HUES48 (cell line): Measurements from ENCODE around the gene HIVEP1.

ENCODE experiments used
- H3K27ac ChIP-seq: one replicate; pipeline ENCODE4 v1.7.0; 2013; ENCODE audit warnings: low read depth, low read length, inconsistent platforms
- H3K27me3 ChIP-seq: 2 replicates; pipeline ENCODE4 v1.6.1; 2013; ENCODE audit warnings: mild to moderate bottlenecking, low read length; ENCODE audit not compliant: control insufficient read depth, insufficient read depth
- H3K36me3 ChIP-seq: 2 replicates; pipeline ENCODE4 v1.6.1; 2013; ENCODE audit warnings: low read length; ENCODE audit not compliant: control insufficient read depth, insufficient read depth
- H3K4me1 ChIP-seq: 2 replicates; pipeline ENCODE4 v1.6.1; 2013; ENCODE audit warnings: mild to moderate bottlenecking, low read length; ENCODE audit not compliant: control insufficient read depth, insufficient read depth
- H3K4me3 ChIP-seq: 2 replicates; pipeline ENCODE4 v1.5.1; 2013; ENCODE audit warnings: mild to moderate bottlenecking, low read depth, low read length
- H3K9ac ChIP-seq: 2 replicates; pipeline ENCODE4 v1.6.1; 2013; ENCODE audit warnings: mild to moderate bottlenecking, low read depth, low read length, moderate library complexity
- H3K9me3 ChIP-seq: 2 replicates; pipeline ENCODE4 v1.6.1; 2013; ENCODE audit warnings: low read length; ENCODE audit not compliant: control insufficient read depth, insufficient read depth

The HIVEP1 gene

DNA sequence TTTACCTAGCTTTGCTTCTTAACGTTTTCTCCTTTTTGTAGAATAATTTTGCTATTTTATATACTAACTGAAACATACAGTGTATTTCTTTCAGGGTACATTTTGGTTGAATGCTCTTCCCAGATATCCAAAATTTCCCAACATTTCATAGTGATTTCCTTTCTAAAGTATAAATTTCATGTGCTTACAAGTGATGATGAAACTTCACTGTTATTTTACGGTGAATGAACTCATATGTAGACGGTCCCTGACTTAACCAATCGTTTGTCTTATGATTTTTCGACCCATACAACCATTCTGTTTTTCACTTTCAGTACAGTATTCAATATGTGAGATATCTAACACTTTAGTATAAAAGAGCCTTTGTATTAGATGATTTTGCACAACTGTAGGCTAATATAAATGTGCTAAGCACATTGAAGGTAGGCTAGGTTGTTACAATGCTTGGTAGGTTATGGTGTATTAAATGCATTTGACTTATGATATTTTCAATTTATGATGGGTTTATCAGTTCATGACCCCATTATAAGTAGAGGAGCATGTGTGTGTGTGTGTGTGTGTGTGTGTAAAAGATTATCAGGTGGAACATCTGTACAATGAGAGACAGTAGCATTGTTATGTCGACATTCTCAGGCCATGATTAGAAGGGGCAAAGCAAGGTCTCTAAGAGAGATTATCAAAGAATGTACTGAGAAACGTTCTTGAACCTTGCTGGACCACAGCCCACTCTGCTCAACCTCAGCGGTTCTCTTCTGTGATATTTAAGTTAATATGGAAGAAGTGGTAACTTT, 20.9 kb downstream of the HIVEP1 start:
- Histone ChIP-seq H3K27me3 (no peaks in the 10 kb centered on the region), H3K9ac (no peak overlapping the region), H3K27ac (no peak overlapping the region), H3K4me3 (no peak overlapping the region), H3K36me3 (peaks cover 8% of the 10 kb centered on the region), H3K9me3 (no peaks in the 10 kb centered on the region), H3K4me1 (peaks cover 16% of the 10 kb centered on the region; the same call in 1 of the 2 replicates)

- Histone ChIP-seq H3K27me3 (no peaks in the 10 kb centered on the region), H3K4me1 (peaks cover 18% of the 10 kb centered on the region), H3K9ac (no peak overlapping the region), H3K36me3 (peaks cover 6% of the 10 kb centered on the region; the same call in 1 of the 2 replicates), H3K9me3 (no peaks in the 10 kb centered on the region), H3K4me3 (no peak overlapping the region), H3K27ac (no peak overlapping the region)
Measured at GRCh38 chr6:12033770-12034169, 21.7 kb downstream of the HIVEP1 start.

DNA sequence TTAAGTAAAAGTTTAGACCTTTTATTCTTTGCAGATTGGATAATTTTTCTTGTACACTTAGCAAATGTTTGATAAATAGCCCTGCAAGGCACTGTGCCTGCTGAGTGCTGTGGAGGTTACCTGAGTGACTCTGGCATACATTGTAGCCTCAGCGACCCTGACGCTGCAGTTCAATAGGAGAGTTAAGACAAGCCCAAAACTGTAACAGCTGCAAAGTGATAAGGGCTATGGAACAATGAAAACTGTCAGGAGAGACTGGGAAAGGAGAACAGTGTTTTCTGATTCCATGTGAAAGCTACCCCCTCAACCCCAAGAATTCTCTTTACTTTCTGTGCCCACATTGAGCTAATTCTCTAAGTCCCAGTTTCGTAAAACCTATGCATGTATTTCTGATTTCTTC, 22.2 kb downstream of the HIVEP1 start:
- H3K36me3 ChIP-seq: peaks cover 3% of the 10 kb centered on the region; the same call in 1 of the 2 replicates
- no peak overlapping the region for H3K4me3 ChIP-seq
- H3K4me1 ChIP-seq: peaks cover 24% of the 10 kb centered on the region
- H3K9ac ChIP-seq: no peak overlapping the region
- no peaks in the 10 kb centered on the region for H3K27me3 ChIP-seq
- H3K27ac ChIP-seq: no peak overlapping the region
- H3K9me3 ChIP-seq: no peaks in the 10 kb centered on the region

DNA sequence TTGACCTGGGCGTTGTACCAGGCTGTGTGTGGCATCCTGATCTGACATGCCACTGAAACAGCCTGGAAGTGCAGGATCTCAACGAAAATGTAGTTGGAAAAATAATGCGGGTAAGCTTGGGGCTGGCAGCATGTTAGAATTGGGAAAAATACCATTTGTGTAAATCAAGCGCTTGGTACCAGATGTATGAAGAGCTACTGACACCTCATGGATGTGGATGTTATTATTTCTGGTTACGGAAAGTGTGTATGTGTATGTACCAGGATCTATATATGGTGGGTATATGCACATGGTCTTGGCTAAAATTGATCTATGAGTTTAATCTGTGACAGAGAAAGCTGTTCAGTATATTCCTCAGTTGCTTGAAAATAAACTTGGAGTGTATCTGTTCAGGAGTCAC, 22.7 kb downstream of the HIVEP1 start:
- Histone ChIP-seq H3K9me3 (no peaks in the 10 kb centered on the region), H3K9ac (no peak overlapping the region), H3K4me3 (no peak overlapping the region), H3K27me3 (no peaks in the 10 kb centered on the region), H3K27ac (no peak overlapping the region), H3K4me1 (peaks cover 29% of the 10 kb centered on the region), H3K36me3 (no peaks in the 10 kb centered on the region)

DNA sequence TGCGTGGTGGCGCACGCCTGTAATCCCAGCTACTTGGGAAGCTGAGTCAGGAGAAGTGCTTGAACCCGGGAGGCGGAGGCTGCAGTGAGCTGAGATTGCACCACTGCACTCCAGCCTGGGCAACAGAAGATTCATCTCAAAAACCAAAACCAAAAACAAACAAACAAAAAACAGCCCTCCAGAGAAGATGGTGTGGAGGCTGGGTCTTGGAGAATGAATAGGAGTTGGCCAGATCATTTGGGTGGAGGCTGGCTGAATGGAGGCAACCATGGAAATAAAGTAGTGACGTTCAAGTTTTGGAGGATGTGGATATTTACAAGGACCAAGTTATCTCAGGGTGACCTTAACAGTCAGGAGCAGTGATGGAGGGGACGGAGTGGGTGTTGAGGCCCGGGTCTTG, 24.7 kb downstream of the HIVEP1 start:
- H3K27ac ChIP-seq: no peak overlapping the region
- H3K4me3 ChIP-seq: no peak overlapping the region
- no peaks in the 10 kb centered on the region for H3K36me3 ChIP-seq
- peaks cover 26% of the 10 kb centered on the region for H3K4me1 ChIP-seq
- no peaks in the 10 kb centered on the region for H3K9me3 ChIP-seq
- no peak overlapping the region for H3K9ac ChIP-seq
- no peaks in the 10 kb centered on the region for H3K27me3 ChIP-seq

GRCh38 chr6:12037798-12038197, 25.7 kb downstream of the HIVEP1 start:
- H3K9ac ChIP-seq: no peak overlapping the region
- H3K27me3 ChIP-seq: no peaks in the 10 kb centered on the region
- H3K4me3 ChIP-seq: no peak overlapping the region
- H3K9me3 ChIP-seq: no peaks in the 10 kb centered on the region
- no peak overlapping the region for H3K27ac ChIP-seq
- no peaks in the 10 kb centered on the region for H3K36me3 ChIP-seq
- peaks cover 26% of the 10 kb centered on the region for H3K4me1 ChIP-seq

DNA sequence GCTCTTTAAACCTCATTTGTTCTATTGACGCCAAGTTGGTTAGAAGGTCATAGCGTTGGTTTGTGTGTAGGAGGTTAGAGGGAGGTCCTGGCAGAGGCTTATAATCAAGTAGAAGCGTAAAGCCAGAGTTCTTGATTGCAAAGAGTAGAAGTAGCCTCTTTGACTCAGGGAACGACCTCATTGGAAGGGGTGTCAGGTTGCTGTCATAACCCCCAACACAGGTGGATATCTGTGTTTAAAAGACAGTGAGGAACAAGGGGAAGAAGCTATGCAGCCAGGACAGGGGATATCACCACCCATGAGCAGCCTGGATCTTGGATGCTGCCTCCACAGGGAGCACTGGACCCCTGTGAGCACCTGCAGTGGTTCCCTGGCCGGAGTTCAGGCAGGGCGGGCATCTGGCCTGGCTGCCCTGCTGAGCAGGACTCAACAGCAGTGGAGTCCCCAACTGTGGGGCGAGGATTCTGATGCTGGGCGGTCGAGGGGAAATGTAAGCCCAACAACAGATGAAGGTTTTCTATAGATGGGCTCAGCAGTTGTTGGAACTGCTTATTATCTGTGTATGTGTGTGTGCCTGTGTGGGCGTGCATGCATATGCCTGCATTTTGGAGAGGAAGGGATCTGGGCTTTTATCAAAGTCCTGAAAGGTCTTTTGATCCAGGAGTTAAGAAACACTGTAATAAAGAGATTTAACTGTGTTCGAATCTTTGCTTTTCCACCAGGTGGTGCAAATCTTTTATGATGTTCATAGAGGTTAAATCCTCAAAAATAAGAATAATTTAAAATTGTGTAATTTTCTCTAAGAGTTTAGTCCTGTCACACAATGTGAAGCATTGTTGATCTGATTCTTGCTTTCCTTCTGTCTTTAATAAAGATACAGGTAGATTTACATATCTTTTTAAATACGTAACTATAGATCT, 27.7 kb downstream of the HIVEP1 start:
- H3K9ac ChIP-seq: no peak overlapping the region
- peaks cover 21% of the 10 kb centered on the region for H3K4me1 ChIP-seq
- H3K4me3 ChIP-seq: no peak overlapping the region
- H3K27me3 ChIP-seq: no peaks in the 10 kb centered on the region
- no peaks in the 10 kb centered on the region for H3K36me3 ChIP-seq
- H3K9me3 ChIP-seq: no peaks in the 10 kb centered on the region
- H3K27ac ChIP-seq: peak overlapping the region; percentile 39

- Histone ChIP-seq H3K9ac (no peak overlapping the region), H3K4me3 (no peak overlapping the region), H3K27me3 (no peaks in the 10 kb centered on the region), H3K36me3 (no peaks in the 10 kb centered on the region), H3K9me3 (no peaks in the 10 kb centered on the region), H3K27ac (no peak overlapping the region), H3K4me1 (no peaks in the 10 kb centered on the region)
Measured at GRCh38 chr6:12047304-12047703, 35.2 kb downstream of the HIVEP1 start.

- Histone ChIP-seq H3K27ac (no peak overlapping the region), H3K9ac (no peak overlapping the region), H3K36me3 (no peaks in the 10 kb centered on the region), H3K9me3 (no peaks in the 10 kb centered on the region), H3K4me1 (no peaks in the 10 kb centered on the region), H3K4me3 (no peak overlapping the region), H3K27me3 (no peaks in the 10 kb centered on the region)
Measured at GRCh38 chr6:12047792-12048432, 35.8 kb downstream of the HIVEP1 start.

- no peak overlapping the region for H3K9ac ChIP-seq
- H3K36me3 ChIP-seq: no peaks in the 10 kb centered on the region
- no peaks in the 10 kb centered on the region for H3K4me1 ChIP-seq
- H3K27ac ChIP-seq: no peak overlapping the region
- H3K9me3 ChIP-seq: no peaks in the 10 kb centered on the region
- H3K4me3 ChIP-seq: no peak overlapping the region
- no peaks in the 10 kb centered on the region for H3K27me3 ChIP-seq
Measured at GRCh38 chr6:12048609-12049008, 36.5 kb downstream of the HIVEP1 start.
